Gastrocnemius medialis (tissue), 4 donors: ENCODE data around the gene MMP28.

Experiments used
- CTCF ChIP-seq, 5 experiments: fragments of 450-650 bp in 3 of 5; fragments of 200-600 bp in 2 of 5; sonication (generic) in 2 of 5; IDR thresholded peaks in 4 of 5; conservative IDR thresholded peaks in 1 of 5; 1 replicate in 4 of 5; 2 replicates in 1 of 5; pipeline ENCODE4 v1.5.1; 2016 to 2019; ENCODE audit warnings: antibody characterized with exemption in 5 of 5, mild to moderate bottlenecking in 3 of 5, moderate library complexity in 3 of 5
- POLR2A ChIP-seq, 2 donors: fragments of 450-650 bp; IDR thresholded peaks; one replicate each; pipeline ENCODE4 v1.6.1; 2017; ENCODE audit warnings: antibody characterized with exemption in 2 of 2, mild to moderate bottlenecking in 2 of 2, moderate library complexity in 2 of 2

DNA sequence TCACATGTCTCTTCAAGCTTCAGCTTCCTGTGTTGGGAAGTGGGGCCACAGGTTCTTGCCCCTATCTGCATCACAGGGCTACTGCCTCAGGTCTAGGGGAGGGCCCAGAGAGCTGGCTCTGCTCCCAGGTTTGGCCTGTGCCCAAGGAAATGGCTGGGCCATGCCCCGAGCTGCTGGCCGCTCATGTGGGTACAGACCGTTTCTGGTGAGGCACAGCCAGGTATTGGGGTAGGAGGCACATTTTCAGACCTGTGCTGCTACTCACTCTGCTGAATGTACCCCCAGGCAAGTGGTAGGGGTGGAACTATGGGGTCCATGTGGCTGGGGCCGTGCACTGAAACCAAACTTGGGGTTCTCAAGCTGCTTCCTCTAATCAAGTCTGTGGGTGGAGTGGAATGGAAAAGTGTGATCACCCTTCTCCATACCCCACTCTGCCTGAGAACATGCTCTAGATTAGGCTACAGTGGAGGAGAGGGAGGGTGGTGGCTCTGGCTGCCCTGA is 47.0 kb downstream of the MMP28 start:
- no peak for TF ChIP-seq CTCF (IDR thresholded peaks at IDR 0.05 in 4 of 5, conservative IDR thresholded peaks at IDR 0.05 in 1 of 5)
- no peak for TF ChIP-seq POLR2A (IDR thresholded peaks at IDR 0.05)
